LNCaP clone FGC (cell line): Measurements from ENCODE around the gene UTP25.
"Not testable (repeated sequence)": the region's sequence is repeated elsewhere in the genome, so short reads cannot be mapped to it uniquely, and the experiment has no call there.

Experiments used
- DNase-seq: peaks from one replicate; pipeline ENCODE4 v3.0.0-alpha.2; 2011; ENCODE audit warnings: low read depth
- H3K4me3 ChIP-seq: 2 replicates; pipeline ENCODE4 v1.5.1; 2011; ENCODE audit warnings: mild to moderate bottlenecking, low read depth, low read length, control low read depth
- TF ChIP-seq, protein P1 (sequence below): IDR thresholded peaks from 2 replicates; pipeline ENCODE4 v1.5.1; 2012; ENCODE audit warnings: mild to moderate bottlenecking; ENCODE audit not compliant: control insufficient read depth, insufficient read depth; ENCODE audit errors: extremely low read depth

Gene UTP25

DNA sequence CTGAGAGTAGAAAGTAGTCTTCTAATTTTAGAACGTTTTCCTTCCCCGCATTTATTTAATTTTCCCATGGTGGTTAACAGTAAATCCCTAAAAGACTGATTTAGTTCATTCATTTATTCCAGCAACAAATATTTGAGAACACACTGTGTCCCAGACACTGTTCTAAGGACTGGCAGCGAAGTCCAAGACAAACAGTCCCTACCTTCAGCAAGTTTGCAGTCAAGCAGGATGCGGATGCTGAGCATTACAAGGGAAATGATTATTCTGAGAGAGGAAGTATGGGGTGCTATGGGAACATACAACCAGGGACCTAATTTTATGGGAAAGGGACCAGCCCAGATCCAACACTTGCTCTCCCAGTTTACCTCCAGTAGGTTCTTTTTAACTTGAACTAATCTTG is 42.2 kb upstream of the UTP25 start:
- TF ChIP-seq, protein P1, sequence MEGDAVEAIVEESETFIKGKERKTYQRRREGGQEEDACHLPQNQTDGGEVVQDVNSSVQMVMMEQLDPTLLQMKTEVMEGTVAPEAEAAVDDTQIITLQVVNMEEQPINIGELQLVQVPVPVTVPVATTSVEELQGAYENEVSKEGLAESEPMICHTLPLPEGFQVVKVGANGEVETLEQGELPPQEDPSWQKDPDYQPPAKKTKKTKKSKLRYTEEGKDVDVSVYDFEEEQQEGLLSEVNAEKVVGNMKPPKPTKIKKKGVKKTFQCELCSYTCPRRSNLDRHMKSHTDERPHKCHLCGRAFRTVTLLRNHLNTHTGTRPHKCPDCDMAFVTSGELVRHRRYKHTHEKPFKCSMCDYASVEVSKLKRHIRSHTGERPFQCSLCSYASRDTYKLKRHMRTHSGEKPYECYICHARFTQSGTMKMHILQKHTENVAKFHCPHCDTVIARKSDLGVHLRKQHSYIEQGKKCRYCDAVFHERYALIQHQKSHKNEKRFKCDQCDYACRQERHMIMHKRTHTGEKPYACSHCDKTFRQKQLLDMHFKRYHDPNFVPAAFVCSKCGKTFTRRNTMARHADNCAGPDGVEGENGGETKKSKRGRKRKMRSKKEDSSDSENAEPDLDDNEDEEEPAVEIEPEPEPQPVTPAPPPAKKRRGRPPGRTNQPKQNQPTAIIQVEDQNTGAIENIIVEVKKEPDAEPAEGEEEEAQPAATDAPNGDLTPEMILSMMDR: no peak
- no peak for DNase-seq
- H3K4me3 ChIP-seq: no peak overlapping the region

DNA sequence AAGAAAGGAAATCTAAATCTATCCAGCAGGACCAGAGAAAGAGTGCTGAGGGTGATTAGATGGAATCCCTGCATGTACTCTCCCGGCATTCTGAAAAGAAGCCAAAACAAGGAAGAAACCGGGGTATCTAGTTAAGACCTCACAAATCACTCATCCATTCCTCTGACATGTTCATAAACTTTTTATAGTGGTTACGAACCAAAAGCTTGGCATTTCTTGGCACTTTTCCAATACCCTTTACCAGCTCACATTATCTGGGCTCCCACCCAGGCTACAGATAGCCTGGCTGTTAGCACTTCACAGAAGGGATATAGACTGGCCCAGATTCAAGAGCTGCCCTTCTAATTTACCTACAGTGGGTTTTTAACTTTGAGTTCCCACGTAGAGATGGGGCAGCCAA is 41.6 kb upstream of the UTP25 start:
- TF ChIP-seq, protein P1: no peak

DNA sequence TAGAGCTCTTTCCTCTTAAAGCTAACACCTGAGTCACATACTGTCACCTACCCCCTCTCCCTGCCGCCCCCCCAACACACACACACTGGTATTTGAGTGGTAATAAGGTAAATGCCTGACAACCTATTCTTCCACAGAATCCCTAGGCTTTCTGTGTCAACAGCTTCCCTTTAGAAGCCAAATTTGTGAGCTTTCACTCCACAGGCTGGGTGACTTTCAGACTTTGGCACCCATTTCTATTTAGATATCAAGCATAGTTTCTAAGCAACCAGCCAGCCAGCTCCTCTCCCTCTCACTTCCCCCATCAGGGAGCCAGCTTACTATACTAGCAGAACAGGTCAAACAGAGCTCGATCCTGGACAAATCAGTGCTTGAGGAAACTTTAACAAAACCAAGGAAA is 40.2 kb upstream of the UTP25 start:
- TF ChIP-seq, protein P1: no peak
- H3K4me3 ChIP-seq: peak overlapping the region; percentile 33
- peak; percentile 96 for DNase-seq

More for the DNA sequence above, 41.6 kb upstream of the UTP25 start:
- no peak overlapping the region for H3K4me3 ChIP-seq
- no peak for DNase-seq

DNA sequence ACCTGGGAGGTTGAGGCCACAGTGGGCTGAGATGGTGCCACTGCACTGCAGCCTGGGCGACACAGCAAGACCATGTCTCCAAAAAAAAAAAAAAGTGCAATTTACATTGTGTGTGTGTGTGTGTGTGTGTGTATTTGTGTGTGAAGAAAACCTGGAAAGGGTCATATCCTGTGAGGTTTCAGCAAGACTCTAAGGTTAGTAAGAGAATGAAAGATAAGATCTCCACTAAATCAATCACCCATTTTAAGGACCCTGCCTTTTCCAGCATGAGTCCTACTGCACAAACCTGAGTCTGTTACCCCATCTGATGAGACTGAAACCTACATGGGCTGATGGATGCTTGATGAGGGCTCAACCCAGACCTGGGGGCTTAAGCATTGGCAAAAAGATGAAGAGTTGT is 38.5 kb upstream of the UTP25 start:
- TF ChIP-seq, protein P1: no peak
- DNase-seq: no peak
- no peak overlapping the region for H3K4me3 ChIP-seq

DNA sequence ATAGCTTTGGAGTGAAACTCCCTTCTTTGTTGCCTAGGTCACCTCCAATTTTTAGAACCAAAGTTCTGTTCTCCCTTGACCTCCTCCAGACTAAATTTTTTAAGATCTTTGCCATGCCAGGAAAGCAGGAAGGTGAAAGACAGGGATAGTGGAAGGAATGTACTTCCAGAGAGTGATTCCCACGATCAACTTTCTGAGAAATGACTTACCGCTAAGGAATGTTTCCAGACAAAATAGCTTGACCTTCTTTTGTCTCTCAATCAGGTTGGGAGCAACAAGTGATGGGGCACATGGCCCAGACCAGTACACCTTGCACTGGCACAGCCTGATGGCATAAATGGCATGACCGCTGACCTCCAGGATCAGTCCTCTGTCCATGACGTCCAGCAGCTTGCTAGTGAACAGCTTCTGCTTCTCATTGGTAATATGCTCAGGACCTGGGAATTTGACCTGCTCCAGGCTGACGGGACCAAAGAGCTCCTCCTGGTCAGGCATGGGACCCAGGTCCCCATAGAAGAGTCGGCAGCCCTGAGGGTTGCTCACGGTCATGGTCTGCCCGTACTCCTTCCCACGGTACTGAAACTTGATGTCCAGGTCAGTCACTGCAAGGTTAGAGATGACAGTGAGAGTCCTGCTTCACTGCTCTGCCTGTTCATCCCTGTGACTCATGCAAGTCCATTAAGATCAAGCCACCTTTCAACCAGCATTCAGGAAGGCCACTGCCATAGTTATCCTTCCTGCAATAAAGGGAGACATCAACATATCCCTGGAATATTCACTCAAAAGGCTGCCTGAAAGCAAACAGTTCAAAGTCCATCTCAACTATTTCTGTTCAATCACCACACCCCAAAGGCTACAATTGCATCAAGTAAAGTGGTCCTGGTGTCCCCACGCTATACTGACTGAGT is 37.2 kb upstream of the UTP25 start:
- H3K4me3 ChIP-seq: no peak overlapping the region
- TF ChIP-seq, protein P1: no peak
- no peak for DNase-seq

DNA sequence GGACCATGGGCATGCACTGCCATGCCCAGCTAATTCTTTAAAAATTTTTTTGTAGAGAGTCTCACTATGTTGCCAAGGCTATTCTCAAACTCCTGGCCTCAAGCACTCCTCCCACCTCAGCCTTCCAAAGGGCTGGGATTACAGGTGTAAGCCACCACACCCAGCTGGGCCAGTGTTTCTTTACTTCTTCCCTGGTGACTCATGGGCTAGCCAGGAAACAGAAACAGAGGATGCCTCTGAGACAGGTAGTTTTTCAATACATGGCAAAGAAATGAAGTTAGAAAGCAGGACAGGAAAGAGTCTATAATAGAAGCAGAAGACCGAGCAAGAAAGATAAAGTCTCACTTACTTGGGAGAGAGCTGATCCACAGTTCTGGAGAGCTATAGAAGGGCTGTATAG is 35.9 kb upstream of the UTP25 start:
- TF ChIP-seq, protein P1: no peak
- DNase-seq: no peak
- H3K4me3 ChIP-seq: no peak overlapping the region

DNA sequence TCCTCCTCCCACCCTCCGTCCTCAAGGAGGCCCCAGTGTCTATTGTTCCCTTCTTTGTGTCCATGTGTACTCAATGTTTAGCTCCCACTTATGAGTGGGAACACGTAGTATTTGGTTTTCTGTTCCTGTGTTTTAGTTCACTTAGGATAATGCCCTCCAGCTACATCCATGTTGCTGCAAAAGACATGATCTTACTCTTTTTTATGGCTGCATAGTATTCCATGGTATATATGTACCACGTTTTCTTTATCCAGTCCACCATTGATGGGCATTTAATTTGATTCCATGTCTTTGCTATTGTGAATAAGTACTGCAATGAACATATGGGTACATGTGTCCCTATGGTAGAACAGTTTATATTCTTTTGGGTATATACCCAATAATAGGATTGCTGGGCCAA is 34.1 kb upstream of the UTP25 start:
- DNase-seq, H3K4me3 ChIP-seq: not testable (repeated sequence)
